Middle frontal gyrus (tissue), 1 donor: ENCODE results near the gene SSTR5.

ENCODE experiments used
- DNase-seq: peaks from one replicate; pipeline ENCODE4 v3.0.0-alpha.2; 2015; ENCODE audit warnings: low spot score; ENCODE audit errors: extremely low spot score

The SSTR5 gene

GRCh38 chr16:1102921-1103635 lies 30.5 kb downstream of the SSTR5 start:
- DNase-seq, result peak; percentile 15

GRCh38 chr16:1103636-1103980 lies 31.1 kb downstream of the SSTR5 start:
- DNase-seq, result no peak

- no peak for DNase-seq
Observed at GRCh38 chr16:1105888-1106620, 33.5 kb downstream of the SSTR5 start.

DNA sequence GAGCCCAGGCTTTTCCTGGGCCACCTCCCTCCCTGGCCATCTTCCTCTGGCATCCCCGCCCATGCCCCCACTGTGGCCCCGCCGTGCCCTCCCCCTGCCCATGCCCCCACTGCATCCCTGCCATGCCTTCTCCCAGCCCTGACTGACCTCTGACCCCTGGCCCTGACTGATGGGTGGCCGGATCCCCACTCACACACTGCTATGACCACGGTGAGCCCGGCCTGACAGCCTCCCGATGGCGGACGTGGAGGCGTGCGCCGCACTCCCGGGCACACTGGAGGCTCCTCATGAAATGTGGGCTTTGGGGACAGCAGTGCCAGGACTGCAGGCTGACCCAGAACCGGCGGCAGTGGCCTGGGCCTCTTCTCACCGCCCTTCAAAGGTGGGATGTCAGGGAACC lies 34.1 kb downstream of the SSTR5 start:
- no peak for DNase-seq

DNA sequence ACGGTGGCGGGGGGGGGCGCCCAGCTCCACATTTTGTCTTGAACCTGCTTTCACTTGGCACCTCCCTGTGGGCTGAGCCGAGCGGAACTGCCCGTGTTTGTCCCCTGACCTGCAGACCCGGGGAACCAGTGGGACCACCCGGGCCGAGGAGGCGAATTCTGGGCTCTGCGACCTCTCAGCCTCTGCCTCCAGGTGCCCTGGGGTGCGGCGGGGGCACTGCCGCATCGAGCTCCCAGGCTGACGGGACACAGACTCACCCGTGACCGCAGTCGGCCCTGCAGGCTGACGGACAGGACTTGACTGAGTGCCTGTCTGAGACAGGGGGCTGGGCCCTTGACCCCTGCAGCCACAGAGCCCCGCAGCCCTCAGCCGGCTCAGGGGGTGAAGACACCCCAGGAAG lies 34.6 kb downstream of the SSTR5 start:
- DNase-seq, result no peak

DNA sequence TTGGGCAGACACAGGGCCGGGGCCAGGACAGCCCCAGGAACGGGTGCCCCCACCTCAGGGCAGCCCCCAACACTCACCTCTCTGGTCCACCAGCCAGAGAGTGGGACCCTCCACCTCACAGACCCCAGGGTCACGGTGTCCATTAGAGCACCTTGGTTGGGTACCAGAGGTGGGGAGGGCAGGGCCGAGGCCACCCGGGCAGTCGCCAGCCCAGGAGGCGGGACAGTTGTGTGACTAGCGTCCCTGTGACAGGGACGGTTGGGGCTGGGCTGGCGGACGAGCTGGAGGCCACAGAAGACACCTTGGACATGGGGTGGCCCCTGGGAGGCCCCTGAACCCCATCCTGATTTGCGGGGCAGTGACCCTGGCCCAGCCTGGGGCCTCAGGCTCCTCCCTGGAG lies 35.2 kb downstream of the SSTR5 start:
- no peak for DNase-seq

DNA sequence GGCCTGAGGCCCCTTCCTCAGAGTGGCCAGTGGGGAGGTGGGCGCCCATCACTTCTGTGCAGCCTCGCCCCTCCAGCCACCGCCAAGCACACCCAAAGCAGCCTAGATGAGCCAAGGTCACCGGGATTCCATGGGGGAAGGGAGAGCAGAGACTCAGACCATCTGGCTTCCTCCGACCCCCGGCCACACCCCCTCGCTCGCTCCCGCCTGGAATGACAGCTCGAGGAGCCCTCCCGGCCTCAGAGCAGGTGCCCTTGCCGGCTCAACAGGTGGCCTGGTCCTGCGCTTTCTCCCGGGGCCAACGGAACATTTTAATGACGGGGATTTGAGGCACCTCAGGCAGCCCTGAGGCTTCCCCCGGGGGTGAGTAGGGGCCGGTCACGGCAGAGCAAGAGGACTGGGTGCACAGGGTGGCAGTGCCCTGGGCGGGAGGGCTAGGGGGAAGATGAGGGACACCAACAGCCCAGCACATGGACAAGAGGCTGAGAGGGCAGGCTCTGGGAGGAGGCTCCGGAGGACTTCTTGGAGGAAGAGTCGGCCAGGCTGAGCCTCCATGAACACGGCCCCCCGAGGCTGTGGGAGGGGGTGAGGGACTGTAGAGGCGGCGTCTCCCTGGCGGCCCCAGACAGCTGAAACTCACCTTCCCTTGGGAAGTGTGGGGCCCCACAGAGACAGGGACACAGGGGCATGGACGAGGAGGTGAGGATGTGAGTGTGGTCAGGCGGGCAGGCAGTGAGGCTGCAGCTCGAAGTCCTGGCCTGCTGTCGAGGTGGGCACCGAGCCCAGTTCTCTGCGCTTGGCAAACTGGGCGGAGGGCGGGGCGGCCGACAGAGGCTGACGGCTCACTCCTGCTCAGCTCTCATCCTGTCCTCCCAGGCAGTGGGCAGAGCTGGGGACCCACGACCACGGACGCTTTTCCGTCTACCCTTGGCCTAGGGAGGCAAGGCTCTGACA lies 36.0 kb downstream of the SSTR5 start:
- DNase-seq, result no peak

- no peak for DNase-seq
Observed at GRCh38 chr16:1109648-1110047, 37.1 kb downstream of the SSTR5 start.

- no peak for DNase-seq
Observed at GRCh38 chr16:1112506-1113184, 40.1 kb downstream of the SSTR5 start.

DNA sequence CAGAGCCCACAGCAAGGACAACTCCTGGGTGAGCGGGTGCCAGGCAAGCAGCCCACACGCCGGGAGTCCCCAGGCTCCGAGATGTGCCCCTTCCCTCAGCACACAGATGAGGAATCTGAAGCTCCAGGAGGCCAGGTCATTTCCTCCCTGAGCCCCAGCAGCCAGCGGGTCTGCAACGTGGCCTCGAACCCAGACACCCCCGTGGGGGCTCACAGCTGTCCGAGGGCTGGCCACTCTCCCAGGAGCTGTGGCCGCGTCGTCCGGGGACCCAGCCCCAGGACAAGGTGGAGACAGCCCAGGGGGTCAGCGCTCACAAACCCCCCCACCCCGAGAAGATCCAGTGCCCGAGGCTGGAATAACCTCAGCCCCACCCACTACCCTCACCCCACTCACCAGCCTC lies 40.9 kb downstream of the SSTR5 start:
- no peak for DNase-seq

GRCh38 chr16:1113889-1114526 lies 41.5 kb downstream of the SSTR5 start:
- no peak for DNase-seq

DNA sequence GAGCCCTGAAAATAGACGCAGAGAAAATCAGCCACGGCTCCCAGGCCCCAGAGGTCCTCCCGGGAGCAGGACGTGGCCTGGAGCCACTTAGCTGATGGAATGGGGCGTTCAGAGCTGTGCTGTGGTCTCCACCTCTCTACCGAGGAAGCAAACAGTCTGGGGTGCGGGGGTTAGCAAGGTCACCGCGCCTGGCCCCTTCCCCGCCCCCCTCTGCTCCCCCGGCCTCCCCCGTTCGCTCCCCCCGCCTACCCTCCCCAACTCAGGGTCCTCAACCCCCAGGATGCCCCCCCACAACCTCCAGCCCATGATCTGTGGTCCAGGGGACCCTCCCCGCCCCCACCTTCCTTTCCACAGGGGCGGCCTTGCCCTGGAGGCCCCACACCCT lies 44.1 kb downstream of the SSTR5 start:
- no peak for DNase-seq

DNA sequence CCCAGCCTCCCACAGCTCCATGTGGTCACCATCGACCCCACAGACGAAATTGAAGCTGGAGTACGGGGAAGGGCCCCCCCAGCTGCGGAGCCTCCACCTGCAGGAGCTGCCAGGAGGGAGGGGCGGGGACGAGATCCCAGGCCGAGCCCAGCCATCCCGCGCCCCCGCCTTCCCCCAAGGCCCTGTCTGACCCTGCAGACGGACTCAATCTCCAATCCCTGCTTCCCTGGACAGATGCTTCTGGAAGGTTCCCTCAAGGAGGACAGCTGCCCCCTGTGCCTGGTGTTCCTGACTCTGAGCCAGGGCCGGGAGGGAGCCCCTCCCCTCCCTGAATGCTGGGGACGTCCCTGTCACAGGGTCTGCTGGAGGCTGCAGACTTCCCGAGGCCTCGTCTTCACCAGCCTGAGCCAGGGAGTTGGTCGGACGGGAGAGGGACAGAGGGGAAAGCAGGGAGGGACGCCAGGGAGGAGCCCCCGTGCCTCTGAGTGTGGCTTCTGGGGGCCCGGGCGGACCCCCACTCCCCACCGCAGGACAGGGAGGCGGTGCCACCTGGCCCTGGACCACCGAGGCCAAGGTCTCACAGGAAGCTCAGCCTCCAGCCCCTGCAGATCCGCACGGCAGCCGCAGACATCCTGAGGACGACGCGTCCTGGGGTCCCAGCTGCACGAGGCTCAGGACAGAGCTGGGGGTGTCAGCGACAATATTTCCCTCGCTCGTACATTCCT lies 44.8 kb downstream of the SSTR5 start:
- no peak for DNase-seq

DNA sequence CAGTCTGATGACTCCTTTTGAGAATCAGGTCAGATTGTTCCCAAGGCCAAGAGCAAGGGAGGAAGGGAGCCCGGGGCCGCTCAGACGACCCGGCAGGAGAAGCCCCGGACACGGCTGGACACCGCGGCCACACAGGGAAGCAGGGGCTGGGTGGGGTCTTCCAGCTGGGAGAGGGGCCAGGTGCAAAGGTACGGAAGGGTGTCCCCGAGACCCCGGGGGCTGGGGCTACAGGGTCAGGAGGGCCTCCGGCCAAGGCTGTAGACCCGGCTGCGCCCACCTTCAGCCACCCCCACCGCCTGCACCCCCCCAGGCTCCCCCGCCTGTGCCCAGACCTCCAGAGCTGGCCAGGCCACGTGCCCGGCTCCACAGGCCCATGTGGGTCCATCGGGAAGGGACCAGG lies 45.4 kb downstream of the SSTR5 start:
- no peak for DNase-seq

GRCh38 chr16:1119129-1119528 lies 46.6 kb downstream of the SSTR5 start:
- DNase-seq, result no peak

DNA sequence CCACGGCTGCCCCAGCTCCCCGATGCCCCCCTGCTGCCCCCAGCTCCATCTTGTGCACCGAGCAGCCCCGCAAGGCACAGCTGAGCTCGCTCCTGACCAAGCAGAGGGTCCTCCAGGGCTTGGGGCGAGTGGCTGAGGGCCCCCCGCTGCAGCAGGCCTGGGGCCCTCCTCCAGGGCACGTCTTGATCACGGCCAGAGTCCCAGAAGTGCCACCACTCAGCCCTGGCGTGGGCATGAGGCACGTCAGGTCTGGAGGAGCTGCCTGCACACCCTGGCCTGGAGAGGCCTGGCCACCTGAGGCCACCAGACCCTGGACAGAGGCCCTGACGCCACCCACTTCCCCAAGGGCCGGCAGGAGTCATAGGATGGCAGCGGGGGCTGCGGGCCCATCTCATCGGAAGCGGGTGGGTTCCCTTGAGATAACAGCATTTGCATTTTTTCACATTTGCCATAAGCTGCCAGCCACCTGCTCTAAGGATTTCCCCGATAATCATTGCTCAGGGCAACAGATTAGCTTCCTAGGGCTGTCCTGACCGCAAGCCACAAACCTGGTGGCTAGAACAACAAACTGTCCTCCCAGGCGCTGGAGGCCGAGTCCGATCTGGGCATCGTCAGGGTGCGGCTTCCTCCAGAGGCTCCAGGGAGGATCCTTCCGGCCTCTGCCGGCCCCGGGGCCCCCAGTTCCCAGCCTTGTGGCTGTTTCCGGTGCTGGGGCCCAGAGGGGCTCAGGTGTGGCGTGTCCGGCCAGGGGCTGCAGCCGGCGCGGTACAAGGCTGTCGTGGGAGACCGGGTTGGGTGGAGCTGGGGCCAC lies 47.4 kb downstream of the SSTR5 start:
- DNase-seq, result no peak

- no peak for DNase-seq
Observed at GRCh38 chr16:1120577-1120941, 48.0 kb downstream of the SSTR5 start.

DNA sequence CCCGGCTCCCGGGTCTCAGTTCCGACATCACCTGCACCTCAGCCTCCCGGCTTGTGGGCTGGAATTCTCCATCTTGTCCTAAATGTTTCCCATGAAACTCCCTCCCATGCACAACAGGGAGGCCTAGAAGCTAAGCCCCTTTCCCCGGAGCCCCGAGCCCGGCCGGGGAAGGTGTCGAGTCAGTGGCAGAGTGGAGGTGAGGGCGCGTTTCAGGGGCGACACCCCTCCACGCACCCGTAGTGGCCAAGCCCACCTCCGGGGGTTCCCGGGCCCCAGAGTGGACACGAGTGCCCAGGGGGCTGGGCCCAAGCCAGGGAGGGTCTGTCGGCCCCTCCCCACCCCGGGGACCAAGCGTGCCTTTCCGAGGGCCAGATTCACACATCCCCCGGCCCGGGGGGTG lies 48.5 kb downstream of the SSTR5 start:
- DNase-seq, result no peak

DNA sequence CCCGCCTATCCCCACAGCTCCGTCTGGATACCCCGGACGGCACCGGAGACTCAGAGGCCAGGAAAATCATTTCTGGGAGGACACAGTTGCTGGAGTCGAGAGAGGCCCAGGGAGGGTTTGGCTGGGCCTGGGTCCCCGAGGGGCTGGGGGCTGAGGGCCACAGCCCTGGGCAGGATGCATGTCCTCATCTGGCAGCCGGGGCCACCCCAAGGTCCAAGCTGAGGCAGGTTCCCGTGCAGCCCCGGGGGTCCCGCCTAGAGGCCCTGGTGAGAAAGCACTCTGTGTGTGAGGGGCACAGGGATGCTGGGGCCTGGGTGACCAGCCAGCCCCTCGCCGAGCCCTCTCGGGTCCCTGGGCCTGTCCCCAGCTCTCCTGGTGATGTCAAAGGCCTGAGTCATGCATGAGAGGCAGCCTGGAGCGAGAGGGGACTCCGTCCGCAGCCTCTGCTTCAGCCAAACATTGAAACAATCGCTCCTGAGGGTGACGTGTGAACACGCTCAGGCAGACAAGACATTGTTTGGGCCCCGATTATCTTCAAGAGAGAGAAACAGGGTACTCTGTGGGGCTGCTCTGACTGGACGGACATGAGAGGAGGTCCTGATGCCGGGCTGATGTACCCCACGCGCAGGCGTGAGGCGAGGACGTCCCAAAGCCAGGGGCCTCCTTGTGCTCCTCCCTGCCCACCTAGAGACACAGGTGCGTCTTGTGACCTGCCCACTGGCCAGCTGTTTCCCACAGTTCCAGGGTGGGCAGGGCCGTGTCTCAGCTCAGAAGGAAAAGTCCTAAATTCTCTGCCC lies 49.3 kb downstream of the SSTR5 start:
- DNase-seq, result no peak
